Amniotic epithelial cell (primary cell): ENCODE data around the gene EIF3L.

Experiments
- DNase-seq: peaks from one replicate; pipeline ENCODE4 v3.0.0-alpha.2; 2010; ENCODE audit warnings: low read depth

The EIF3L gene

GRCh38 chr22:37855462-37855861 is 6.2 kb downstream of the EIF3L start:
- no peak for DNase-seq

GRCh38 chr22:37860796-37861421 is 11.7 kb downstream of the EIF3L start:
- no peak for DNase-seq

GRCh38 chr22:37862570-37863325 is 13.5 kb downstream of the EIF3L start:
- peak; percentile 52 for DNase-seq

GRCh38 chr22:37865510-37865909 is 16.3 kb downstream of the EIF3L start:
- DNase-seq: no peak

GRCh38 chr22:37870273-37870672 is 21.1 kb downstream of the EIF3L start:
- DNase-seq: peak; percentile 33

GRCh38 chr22:37880668-37881440 is 31.6 kb downstream of the EIF3L start:
- DNase-seq: peak; percentile 52

GRCh38 chr22:37884420-37884819 is 35.2 kb downstream of the EIF3L start:
- DNase-seq: no peak

- peak; percentile 78 for DNase-seq
Measured at GRCh38 chr22:37887584-37888378, 38.6 kb downstream of the EIF3L start.

- no peak for DNase-seq
Measured at GRCh38 chr22:37891926-37892325, 42.7 kb downstream of the EIF3L start.

- peak; percentile 11 for DNase-seq
Measured at GRCh38 chr22:37892566-37893335, 43.5 kb downstream of the EIF3L start.

- DNase-seq: no peak
Measured at GRCh38 chr22:37893583-37893983, 44.4 kb downstream of the EIF3L start.

GRCh38 chr22:37894939-37895670 is 45.9 kb downstream of the EIF3L start:
- peak; percentile 31 for DNase-seq

GRCh38 chr22:37896181-37896592 is 47.0 kb downstream of the EIF3L start:
- peak; percentile 72 for DNase-seq

GRCh38 chr22:37896939-37897338 is 47.7 kb downstream of the EIF3L start:
- DNase-seq: no peak

GRCh38 chr22:37897807-37898206 is 48.6 kb downstream of the EIF3L start:
- DNase-seq: peak; percentile 32

- peak; percentile 19 for DNase-seq
Measured at GRCh38 chr22:37898441-37899181, 49.4 kb downstream of the EIF3L start.

GRCh38 chr22:37904572-37905533 is 55.6 kb downstream of the EIF3L start:
- DNase-seq: peak; percentile 99

- peak; percentile 70 for DNase-seq
Measured at GRCh38 chr22:37905534-37906363, 56.5 kb downstream of the EIF3L start, which contains the start of gene MICALL1. MICALL1 (plus strand) TSS chr22:37906297; CDS start chr22:37906423, 126 bp downstream.
